Activated CD8-positive, alpha-beta memory T cell treated with anti-CD3 and anti-CD28 coated beads for 1 hour (primary cell): ENCODE results near the gene RAMP1.

Experiments used
- DNase-seq, 2 donors: peaks; one replicate each; pipeline ENCODE4 v3.0.0-alpha.2; 2020; ENCODE audit warnings: low read depth in 1 of 2; ENCODE audit errors: extremely low read depth in 1 of 2

The RAMP1 gene

DNA sequence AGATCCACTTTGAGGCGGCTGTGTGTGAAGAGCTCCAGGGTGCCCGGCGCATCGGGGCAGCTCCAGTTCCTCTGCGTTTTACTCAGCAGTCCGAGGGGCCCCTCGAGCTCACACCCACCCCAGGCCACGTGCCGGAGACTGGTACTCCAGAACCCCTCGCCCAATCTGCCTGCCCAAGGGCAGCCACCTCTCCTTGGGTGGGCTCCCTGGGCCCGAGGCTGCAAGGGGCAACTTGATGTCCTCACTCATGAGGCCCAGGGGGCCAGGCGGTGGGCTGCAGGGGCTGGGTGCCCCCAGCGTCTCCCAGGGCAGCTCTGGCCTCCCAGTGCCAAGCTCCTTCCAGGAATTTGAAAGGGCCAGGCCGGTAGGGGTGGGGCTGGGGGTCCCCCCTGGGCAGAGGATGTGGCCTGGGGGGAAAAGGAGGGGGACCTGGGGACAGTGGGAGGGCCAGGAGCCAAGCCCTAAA is 16.7 kb downstream of the RAMP1 start:
- no peak for DNase-seq

DNA sequence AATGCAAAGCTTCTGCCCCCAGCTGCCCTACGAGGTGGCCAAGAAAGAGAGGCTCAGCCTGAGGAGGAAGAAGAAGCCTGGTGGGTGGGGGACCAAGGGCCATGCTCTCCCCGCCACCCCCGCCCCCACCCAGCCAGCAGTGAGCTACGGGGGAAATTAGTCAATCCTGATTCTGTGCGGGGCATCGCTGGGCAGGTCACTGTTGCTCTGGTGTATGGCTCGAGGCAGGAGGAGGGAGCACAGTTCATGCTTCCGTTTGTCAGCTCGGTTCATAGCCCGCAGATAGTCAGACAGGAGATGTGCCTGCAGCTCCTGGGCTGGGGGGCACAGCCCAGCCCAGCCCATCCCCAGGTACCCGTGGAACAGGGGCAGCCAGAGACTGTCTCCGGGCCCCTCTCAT is 17.1 kb downstream of the RAMP1 start:
- DNase-seq = no peak

DNA sequence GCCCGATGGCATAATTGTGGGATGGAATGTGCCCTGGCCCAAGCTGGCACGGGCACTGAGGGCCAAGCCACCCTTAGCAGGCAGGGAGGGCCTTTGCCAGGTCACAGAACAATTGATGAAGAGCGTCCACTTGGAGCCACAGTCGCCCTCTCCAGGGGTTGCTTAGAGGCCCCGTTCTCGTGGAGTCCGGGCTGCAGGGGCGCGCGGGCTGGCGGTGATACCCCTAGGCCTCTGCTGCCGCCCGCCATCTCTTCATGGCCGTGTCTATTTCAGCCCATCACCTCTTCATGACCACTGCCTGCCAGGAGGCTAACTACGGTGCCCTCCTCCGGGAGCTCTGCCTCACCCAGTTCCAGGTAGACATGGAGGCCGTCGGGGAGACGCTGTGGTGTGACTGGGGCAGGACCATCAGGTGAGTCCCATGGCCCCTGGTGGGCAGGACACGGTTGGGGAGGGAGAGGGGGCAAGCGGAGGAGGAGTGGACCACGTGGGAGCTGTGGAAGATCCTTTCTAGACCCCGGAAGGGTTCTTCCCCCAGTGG is 17.6 kb downstream of the RAMP1 start:
- no peak for DNase-seq

DNA sequence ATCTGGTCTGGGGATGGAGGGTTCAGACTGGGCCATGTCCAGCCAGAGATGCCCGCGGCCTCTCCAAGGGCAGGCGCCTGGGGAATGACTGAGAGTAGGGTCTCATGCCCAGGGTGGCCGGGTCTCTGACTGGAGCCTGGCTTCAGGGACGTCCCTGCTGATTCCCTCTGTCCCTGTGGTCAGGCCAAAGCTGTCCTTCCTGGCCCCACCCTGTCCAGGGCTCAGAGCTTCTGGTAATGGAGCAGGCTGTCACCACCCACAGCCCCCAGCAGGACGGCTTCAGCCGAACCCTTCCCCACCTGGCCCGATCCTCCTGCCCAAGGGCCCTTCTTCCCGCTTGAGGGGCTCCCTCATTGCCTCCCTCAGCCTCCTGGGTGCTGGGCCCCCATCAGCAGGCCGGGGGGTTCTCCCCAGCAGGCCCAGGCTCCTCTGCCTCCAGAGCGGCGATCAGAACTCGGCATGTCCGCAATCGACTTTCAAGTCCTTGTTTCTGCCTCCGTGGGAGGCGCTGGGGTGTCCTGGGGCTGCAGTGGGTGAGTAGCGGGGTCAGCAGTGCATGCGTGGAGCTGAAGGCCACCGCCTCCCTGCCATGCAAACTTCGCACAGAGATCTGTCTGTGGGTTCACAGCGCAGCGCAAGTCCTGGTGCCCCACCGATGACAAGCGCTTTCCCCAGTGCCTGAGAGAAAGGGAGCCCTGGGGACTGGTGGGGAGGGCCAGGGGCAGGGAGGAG is 18.3 kb downstream of the RAMP1 start:
- no peak for DNase-seq

DNA sequence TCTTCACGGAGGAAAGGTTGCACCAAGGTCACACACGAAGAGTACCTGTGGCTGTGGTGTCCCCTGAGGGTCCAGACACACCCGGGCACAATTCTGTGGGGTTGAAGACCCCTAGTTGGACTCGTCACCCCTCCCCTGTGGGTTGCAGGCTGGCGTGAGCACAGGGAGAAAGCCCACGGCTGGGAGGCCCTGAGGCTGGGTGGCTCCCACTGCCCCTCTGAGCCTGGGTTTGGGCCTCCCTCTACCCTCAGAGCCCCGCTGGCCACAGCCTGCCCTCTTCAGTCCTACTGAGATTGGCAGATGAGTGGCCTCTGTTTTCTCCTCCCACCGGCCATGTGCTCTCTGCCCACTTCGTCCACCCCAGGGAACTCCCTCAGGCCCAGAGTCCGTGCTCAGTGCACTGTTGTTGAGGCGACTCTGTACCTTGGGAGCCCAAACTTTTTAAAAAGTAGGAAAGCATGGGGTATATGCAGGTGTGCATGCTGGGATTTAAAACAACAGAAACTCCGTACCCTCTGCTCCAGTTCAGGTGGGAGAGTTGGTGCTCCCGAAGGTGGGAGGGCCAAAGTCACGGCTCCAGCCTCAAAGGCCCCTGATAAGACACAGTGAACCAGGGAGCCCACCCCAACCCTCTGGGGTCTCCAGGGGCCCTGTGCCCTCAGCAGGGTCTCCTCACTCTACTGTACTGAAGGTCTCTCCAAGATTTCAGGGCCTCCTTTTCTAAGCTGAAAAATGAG is 19.1 kb downstream of the RAMP1 start:
- DNase-seq = no peak

DNA sequence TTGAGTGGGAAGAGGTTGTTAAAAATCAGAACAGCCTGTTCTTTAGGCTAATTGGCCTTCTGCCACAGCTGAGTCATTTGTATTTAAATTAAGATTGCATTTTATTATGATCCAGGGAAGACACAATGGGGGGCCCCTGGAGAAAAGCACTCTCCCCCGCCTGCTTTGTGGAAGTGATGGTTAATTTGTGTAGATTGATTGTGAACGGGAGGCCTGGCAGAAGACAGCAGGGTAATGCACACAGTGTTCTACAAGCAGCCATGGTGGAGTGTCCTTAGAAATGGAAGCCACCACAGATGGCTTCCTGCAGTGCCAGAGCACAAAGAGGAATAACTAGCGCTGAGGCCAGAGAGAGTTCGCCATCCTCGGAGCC is 19.6 kb downstream of the RAMP1 start:
- DNase-seq = no peak

DNA sequence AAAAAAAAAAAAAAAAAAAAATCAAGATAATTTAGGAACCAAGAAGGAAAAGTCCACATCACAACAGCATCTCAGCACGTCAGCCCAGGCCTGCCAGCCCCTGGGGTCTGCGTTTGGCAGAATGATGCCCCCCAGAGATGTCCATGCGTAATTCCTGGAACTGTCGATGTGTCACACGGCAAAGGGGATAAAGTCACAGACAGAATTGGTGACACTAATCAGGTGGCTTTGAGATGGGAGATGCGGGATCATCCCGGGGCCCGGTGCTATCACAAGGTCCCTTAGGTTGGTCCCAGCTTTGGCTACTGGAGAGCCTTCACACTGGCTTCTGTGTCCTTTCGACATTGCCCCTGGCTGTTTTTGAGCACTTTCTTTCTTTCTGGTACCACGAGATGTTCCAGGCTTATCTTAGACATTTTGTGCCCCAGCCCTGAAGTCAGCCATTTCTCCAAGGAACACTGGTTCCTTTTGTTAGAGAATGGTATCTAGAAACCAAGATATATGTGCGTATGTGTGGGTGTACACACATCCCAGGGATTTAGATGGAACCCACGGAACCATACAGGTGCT is 20.7 kb downstream of the RAMP1 start:
- no peak for DNase-seq

DNA sequence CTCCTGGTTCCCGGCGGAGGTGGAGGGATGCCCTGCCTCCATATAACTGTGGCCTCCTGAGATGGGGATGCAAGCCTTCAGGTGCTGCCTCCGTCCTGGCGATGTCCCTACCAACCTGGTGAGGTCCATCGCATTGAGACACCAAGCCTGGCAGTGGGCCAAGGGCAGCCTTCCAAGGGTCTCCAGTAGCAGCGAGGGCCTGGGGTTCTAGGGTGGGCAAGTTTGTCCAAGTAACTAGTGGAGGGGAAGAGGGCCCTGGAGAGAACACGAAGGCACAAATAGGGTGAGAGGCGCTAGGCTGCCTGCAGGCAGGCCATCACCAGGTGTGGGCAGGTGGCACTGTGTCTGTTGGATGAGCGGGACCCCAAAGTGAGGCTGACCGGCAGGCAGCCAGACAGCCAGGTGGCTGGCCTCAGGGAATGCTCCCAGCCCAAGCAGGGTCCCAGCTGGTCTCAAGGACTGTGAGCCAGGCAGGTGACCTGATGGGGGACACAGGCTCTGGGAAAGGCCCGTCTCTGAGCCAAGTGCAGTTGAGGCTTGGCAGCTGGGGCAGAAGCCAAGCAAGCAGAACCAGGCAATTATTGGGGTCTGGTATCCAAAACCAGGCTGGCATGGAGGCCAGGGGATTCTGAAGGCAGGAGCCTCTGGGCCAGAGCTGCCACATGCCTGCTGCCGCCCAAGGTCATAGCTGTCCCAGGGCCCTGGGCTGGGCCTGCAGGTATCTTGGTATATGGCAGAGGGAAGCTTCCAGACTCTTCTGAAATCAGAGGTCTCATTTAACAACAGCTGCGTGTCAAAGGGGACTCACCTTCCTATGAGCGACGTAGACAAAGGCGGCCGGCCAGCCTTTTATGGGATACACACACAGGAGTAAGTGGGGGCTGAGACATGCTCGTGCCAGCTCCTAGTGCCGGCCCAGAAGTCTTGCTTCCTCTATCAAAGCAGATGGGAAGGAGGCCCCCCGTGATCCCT is 23.4 kb downstream of the RAMP1 start:
- no peak for DNase-seq

DNA sequence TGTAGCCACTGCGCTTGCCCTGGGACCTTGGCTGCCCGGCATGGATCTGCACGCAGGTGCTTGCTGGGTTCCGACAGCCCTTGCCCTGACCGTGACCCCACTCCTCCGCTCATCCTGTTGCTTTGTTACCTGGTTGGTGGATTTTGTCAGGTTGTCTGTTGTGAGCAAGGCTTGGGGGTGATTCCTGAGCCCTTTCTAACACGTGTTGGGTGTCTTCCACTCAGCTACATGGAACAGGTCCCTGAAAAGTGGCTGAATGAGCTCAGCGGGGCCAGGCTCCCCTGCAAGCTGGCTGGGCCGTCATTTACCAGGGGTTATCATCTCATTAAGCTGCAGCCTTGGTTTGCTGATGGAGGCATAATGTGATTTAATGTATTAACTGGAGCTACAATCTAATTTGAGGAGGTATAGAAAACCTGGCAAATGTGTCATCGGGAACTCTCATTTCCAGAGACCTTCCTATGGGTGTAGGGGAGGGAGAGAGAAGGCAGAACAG is 24.6 kb downstream of the RAMP1 start:
- no peak for DNase-seq

DNA sequence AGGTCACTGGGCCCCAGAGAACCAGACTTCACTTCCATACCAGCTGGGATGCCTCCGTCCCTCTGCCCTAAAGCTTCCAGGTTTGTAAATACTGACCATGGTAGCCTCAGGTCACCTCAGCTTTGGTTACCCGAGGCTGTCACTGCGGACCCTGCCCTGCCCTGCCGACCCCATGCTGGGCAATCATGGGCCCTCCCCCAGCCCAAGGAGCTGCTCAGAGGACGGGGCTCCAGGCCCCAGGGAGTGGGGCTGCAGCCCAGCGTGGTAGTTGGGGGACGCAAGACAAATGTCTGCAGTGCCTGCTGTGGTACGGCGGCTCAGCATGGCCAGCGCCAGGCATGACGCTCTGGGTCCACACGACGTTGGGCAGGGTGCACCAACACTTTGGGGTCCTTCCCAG is 25.3 kb downstream of the RAMP1 start:
- no peak for DNase-seq

DNA sequence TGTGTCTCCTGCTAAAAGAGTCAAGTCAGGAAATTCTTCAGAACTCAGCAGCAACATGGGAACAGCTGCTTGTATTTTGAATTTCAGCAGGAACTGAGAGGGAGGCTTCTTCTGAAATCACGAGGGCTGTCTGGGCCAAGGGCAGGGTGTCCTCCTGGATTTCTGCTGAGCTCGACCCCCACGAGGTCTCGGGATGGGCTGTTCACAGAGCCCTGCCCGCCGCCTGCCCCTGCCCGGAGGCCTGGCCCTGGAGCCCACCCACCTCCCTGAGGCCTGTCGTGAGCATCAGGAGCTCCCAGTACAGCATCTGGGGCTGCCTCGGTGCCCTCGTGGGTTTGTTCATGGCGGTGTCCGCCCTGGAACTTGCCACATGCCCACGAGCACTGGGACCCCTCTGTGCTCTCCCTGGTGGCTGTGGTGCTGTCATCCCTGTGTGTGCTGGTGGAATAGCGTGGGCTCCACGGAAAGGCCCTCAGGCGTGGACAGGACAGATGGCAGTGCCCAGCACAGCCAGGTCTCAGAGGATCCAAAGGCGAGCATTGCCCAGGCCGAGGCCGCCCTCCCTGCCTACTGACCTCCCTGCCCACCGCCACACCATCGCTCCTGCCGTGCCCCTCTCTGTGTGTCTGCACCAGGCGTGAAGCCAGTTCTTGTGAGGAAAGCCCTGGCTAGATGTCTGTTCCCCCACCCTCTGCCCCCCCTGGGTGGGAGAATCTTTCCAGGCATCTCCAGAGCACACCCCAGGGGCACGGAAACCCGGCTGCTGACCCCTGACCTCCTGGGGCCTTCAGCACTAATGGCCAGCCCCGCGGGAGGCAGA is 25.9 kb downstream of the RAMP1 start:
- no peak for DNase-seq

DNA sequence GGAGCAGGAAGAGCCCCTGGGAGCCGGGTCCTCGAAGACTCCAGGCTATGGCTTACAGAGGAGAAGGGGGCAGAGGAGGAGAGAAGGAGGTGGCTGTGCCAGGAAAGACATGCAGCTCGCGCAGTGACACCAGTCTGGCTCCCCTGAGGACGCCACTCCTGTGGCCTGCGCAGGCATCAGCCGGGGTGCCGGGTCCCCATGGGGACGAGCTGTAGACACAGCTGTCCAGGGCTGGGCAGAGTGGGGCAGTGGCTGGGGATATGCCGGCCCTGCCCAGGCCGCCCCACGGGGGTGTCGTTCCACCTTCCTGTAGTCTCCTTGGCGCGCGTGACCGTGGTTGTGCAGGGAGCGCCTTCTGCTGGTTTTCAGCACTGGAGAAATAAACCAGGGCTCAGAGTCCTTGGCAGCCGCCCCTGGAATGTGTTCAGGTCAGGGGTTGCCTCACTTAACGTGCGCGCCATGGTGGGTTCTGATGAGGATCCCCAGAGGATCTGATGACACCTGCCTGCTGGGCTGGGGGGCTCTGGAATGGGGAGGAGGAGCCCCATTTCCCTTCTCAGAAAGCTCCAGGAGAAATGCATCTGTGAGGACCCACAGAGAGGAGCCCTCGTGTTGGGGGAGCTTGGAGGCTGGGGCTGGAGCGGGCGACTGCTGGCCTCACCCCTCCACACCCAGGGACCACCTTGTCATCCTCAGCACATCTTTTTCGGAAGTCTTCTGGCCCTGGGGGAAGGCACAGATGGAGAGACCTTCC is 26.7 kb downstream of the RAMP1 start:
- no peak for DNase-seq

DNA sequence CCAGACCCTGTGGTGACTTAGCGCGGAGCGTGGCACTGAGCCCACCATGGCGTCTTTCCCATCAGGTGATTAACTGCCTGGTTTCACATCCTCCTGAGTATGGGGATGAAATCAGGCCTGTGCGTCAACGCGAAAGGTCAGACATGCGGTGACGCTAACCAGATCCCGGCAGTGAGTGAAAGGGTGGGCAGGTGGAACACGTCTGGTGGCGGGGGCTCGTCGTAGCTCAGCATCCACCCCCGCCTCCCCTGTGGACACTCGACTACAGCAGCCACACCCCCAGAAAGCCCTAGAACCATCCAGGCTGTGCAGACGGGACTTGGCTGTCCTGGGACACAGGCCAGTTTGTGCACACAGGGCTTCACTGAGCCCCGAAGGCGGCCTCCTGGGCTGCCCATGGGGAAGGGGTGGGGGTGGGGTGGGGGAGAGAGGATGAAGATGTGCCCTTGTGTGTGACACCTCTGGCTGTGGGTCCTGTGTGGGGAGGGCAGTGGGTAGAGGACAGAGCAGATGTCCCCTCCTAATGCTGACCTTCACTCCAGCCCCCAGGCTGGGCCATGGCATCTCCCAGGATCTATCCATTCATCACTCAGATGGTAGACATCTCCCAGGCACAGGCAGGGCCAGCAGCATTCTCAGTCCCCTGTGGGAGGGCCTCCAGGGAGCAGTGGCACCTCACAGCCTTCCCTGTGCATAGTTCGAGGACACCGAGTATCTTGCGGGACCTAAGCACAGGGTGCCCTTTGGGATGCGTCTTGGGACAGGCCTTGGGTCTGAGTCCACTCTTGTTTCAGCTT is 27.5 kb downstream of the RAMP1 start:
- no peak for DNase-seq

DNA sequence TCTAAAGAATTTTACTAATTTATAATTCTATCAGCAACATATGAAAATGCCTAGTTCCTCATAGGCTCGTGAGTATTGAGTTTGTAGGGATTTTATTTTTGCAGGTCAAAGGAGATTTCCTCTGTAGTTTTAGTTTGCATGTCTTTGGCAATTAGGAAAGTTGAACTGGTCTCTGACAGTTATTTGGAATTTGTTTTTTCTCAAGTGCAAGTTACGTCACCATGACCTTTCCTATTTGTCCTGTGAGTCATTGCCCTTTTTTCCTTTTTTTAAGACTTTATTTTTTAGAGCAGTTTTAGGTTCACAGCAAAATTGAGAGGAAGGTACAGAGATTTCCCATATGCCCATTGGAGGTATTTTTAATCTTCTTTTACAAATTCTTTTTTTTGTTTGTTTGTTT is 29.0 kb downstream of the RAMP1 start:
- no peak for DNase-seq

DNA sequence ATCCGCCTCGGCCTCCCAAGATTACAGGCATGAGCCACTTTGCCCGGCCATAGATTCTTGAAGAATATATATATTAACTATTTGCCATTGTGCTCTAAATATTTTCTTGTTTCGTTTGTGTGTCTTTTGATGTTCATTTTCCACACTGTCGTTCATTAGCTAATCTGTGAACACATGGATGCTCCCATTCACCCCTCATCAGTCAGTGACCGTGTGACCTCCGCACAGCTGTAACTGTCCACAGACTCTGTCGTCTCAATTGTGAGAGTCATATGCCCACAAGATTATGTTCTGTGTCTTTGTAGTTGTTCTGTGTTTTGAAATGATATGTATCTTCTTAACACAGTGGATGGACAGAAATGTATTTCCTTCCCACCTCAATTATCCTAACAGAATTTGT is 29.6 kb downstream of the RAMP1 start:
- no peak for DNase-seq

DNA sequence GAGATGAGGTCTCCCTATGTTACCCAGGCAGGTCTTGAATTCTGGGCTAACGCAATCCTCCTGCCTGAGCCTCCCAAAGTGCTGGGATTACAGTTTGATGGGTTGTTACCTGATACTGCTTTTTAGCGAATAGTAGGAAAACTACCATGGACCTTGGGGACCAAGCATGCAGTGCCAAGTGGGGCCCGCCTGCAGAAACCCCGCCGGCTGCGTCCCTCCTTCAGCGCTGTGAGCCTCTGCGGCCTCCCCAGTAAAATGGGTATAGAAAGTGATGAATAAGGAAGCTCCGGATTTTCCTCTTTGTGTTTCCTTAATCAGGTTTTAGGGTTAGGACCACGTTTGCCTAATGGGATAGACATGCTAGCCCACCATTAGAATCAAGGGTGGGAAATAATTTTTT is 30.4 kb downstream of the RAMP1 start:
- no peak for DNase-seq

DNA sequence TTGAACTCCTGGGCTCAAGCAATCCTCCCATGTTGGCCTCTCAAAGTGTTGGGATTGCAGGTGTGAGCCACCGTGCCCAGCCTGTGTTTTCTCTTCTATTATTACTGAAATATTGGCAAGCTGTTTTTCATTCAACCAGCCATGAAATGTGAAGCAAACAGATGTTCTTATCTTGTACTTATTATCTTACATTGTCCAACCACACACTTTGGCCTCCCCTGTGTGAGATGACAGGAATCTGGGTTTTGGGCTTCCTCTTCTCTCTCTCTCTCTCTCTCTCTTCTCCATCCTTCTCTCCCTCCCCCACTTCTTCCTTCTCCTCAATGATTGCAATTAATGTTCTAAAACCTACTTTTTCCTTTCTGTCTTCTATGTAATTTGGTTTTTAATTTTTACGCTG is 33.1 kb downstream of the RAMP1 start:
- no peak for DNase-seq

DNA sequence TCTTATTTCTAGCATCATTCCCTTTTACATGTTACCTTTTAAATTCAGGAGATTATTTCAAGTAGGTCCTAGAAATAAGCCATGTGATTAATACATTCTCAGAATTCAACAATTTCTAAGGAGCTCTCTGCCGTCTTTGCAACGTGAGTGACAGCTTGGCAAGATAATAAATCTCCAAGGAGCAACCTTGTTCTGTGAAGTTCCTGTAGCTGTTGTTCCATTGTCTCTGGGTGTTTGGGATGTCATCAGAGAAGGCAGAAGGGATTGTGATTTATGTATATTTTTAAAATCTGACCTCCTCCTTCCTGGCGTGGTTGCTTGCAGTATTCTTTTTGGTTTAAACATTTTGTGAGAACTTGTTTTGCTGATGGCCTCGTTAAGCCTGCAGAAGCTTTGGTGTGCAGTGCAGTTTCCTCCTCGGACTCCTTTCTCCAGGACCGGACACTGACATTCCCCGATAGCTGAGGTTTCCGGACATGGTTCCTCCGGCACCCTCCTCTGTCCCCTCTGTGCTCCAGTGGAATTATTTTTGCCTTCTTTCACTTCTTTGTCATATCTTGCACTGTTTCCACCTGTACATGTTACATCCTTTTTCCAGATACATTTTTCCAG is 33.7 kb downstream of the RAMP1 start:
- no peak for DNase-seq
